GM12878 (cell line): Measurements from ENCODE around the gene MGMT. TPM values are rescaled to one million over a fixed set of nuclear protein-coding genes. Genes with fewer than 3 reads are reported as not detected.

Source experiments
- ATAC-seq: fragments of 200-7000 bp; cut with Tn5 transposase; 3 replicates; pipeline ENCODE4 v1.9.1; 2020; ENCODE audit warnings: mild to moderate bottlenecking, moderate library complexity
- BruUV-seq: library from RNA; stranded (reverse); fragments of 400-500 nt; replicated peaks from 2 replicates; lab custom pipeline; 2021; lab: Mats Ljungman, UMichigan
- CTCF ChIA-PET: fragments of 300-600 bp; sonication (Branson Sonifier 250); formaldehyde crosslinking; extraction: SDS; loops from one replicate; lab custom pipeline; 2021; ENCODE audit warnings: inconsistent platforms; lab: Yijun Ruan, JAX
- POLR2A ChIA-PET: fragments of 350-600 bp; formaldehyde crosslinking; extraction: SDS; loops from one replicate; lab custom pipeline; 2021; ENCODE audit warnings: inconsistent platforms; lab: Charles Lee
- RAD21 ChIA-PET: fragments of 300-600 bp; sonication (Branson Sonifier 250); formaldehyde crosslinking; loops from one replicate; lab custom pipeline; 2023; ENCODE audit warnings: antibody characterized with exemption; ENCODE audit not compliant: unreplicated experiment; lab: Charles Lee
- SMC1A ChIA-PET: fragments of 300-600 bp; sonication (Branson Sonifier 250); formaldehyde crosslinking; loops from one replicate; lab custom pipeline; 2023; ENCODE audit not compliant: unreplicated experiment, uncharacterized antibody; lab: Charles Lee
- DNase-seq: peaks from one replicate; pipeline ENCODE4 v3.0.0-alpha.2; 2011; ENCODE audit warnings: low read depth, low spot score
- FAIRE-seq: peaks from 3 replicates; lab custom pipeline; 2011; peaks lifted over from hg19 to GRCh38; lab: Jason Lieb, UNC
- H2AFZ ChIP-seq: 2 replicates; pipeline ENCODE4 v1.6.0; 2011; ENCODE audit warnings: low read depth, low read length, control low read depth; ENCODE audit not compliant: control insufficient read depth
- H3K27ac ChIP-seq: 2 replicates; pipeline ENCODE4 v1.5.1; 2011; ENCODE audit warnings: control low read depth; ENCODE audit not compliant: control insufficient read depth, insufficient read depth
- H3K27me3 ChIP-seq, 2 experiments: replicated peaks in 1 of 2; 2 replicates each; pipeline versions ENCODE4 v1.6.0 to v1.6.1; 2011; ENCODE audit warnings: low read length in 1 of 2; ENCODE audit not compliant: control insufficient read depth in 2 of 2, insufficient read depth in 2 of 2
- H3K36me3 ChIP-seq, 2 experiments: 2 replicates each; pipeline ENCODE4 v1.5.1; 2011; ENCODE audit warnings: low read length in 1 of 2; ENCODE audit not compliant: control insufficient read depth in 2 of 2, insufficient read depth in 2 of 2
- H3K4me1 ChIP-seq: 2 replicates; pipeline ENCODE4 v1.6.1; 2011; ENCODE audit warnings: mild to moderate bottlenecking, low read length, moderate library complexity, mixed read lengths; ENCODE audit not compliant: control insufficient read depth, insufficient read depth
- H3K4me2 ChIP-seq: 2 replicates; pipeline ENCODE4 v1.6.0; 2011; ENCODE audit warnings: control low read depth; ENCODE audit not compliant: control insufficient read depth, insufficient read depth
- H3K4me3 ChIP-seq: fragments of 200-600 bp; sonication (generic); 2 replicates; pipeline ENCODE4 v1.5.1; 2016
- H3K79me2 ChIP-seq: 2 replicates; pipeline ENCODE4 v1.6.0; 2011; ENCODE audit warnings: low read length; ENCODE audit not compliant: control insufficient read depth, insufficient read depth
- H3K9ac ChIP-seq: 2 replicates; pipeline ENCODE4 v1.8.0; 2011; ENCODE audit warnings: low read length, control low read depth, mixed read lengths; ENCODE audit not compliant: control insufficient read depth, insufficient read depth
- H3K9me3 ChIP-seq: replicated peaks from 3 replicates; pipeline ENCODE4 v1.5.1; 2011; ENCODE audit warnings: mild to moderate bottlenecking, low read length; ENCODE audit not compliant: control insufficient read depth, insufficient read depth
- H4K20me1 ChIP-seq: 2 replicates; pipeline ENCODE4 v1.6.0; 2011; ENCODE audit not compliant: control insufficient read depth, insufficient read depth
- BACH1 ChIP-seq: fragments of 450-650 bp; IDR thresholded peaks from 2 replicates; pipeline ENCODE4 v1.6.1; 2017; ENCODE audit warnings: mild to moderate bottlenecking, borderline replicate concordance
- BRCA1 ChIP-seq: IDR thresholded peaks from 2 replicates; pipeline ENCODE4 v1.6.1; 2011; ENCODE audit warnings: low read depth, low read length, improper control_type of control experiment
- CHD2 ChIP-seq: IDR thresholded peaks from 2 replicates; pipeline ENCODE4 v1.6.1; 2011; ENCODE audit warnings: low read depth, low read length, improper control_type of control experiment, borderline replicate concordance
- EGR1 ChIP-seq, 2 experiments: IDR thresholded peaks; 1 replicate in 1 of 2; 2 replicates in 1 of 2; pipeline ENCODE4 v1.6.1; 2011 to 2012; ENCODE audit warnings: low read depth in 2 of 2, low read length in 2 of 2, borderline replicate concordance in 1 of 2, mild to moderate bottlenecking in 1 of 2, moderate library complexity in 1 of 2
- HDGF ChIP-seq: fragments of 450-650 bp; IDR thresholded peaks from 2 replicates; pipeline ENCODE4 v1.6.1; 2016; ENCODE audit warnings: antibody characterized with exemption
- NFYB ChIP-seq: IDR thresholded peaks from 2 replicates; pipeline ENCODE4 v1.6.1; 2011; ENCODE audit warnings: low read depth, mild to moderate bottlenecking, low read length, improper control_type of control experiment, moderate library complexity; ENCODE audit not compliant: insufficient read depth
- NR2C1 ChIP-seq: fragments of 450-650 bp; IDR thresholded peaks from 2 replicates; pipeline ENCODE4 v1.6.1; 2017; ENCODE audit warnings: antibody characterized with exemption, mild to moderate bottlenecking, moderate library complexity
- ZBTB4 ChIP-seq: fragments of 450-650 bp; formaldehyde crosslinking; IDR thresholded peaks from 2 replicates; pipeline ENCODE4 v1.4.0; 2022; ENCODE audit warnings: mild to moderate bottlenecking, moderate library complexity
- WGBS: methylation state at CpG from one replicate; pipeline ENCODE4 v1.1.6; 2016; ENCODE audit warnings: low lambda C conversion rate; ENCODE audit not compliant: insufficient replicate concordance, insufficient coverage; ENCODE audit errors: missing lambda C conversion rate; 5-methylcytosine and 5-hydroxymethylcytosine counted together
- in situ Hi-C: fragments of 300-500 bp; cut with MboI; formaldehyde crosslinking; loops from 9 replicates; pipeline ENCODE4 v1.14.3; 2018; ENCODE audit warnings: mixed read lengths
- intact Hi-C: fragments of 100-400 bp; cut with micrococcal nuclease; formaldehyde crosslinking; loops from one replicate; pipeline ENCODE4 v1.14.2; 2022; ENCODE audit not compliant: unreplicated experiment
- polyA plus RNA-seq, 11 experiments: library from polyadenylated mRNA; depleted of rRNA in 4 of 11; unstranded in 6 of 11; stranded (reverse) in 5 of 11; fragments of >200 nt; fragmentation: Nextera tagmentation in 4 of 11; fragmentation: Illumina TruSeq in 1 of 11; extraction: Ambion mirVana in 4 of 11; extraction: Trizol in 1 of 11; gene quantifications; 1 replicate in 1 of 11; 2 replicates in 10 of 11; pipeline versions ENCODE4 v1.2.1 to v1.2.3, GENCODE V29; 2011 to 2016; ENCODE audit warnings: inconsistent platforms in 2 of 11, missing spikeins in 2 of 11, low read depth in 1 of 11
- total RNA-seq, 4 experiments: library from RNA; depleted of rRNA in 3 of 4; stranded (reverse); fragments of >200 nt in 3 of 4; fragmentation: Illumina TruSeq in 1 of 4; extraction: Trizol in 1 of 4; gene quantifications; 2 replicates each; pipeline versions ENCODE4 v1.2.1 to v1.2.3, GENCODE V29; 2013 to 2021

Gene MGMT
- total and polyA plus RNA-seq, 10 of the 15 experiments (the other 5 are each of a cell fraction or from before 2014, with no cell fraction given) = 0.16 to 24.2 (median 13.3) TPM

- Histone ChIP-seq H4K20me1 (no peaks in the 10 kb centered on the region), H3K79me2 (no peaks in the 10 kb centered on the region), H3K4me1 (no peaks in the 10 kb centered on the region), H3K27ac (no peak overlapping the region), H3K4me2 (no peak overlapping the region), H2AFZ (no peak overlapping the region), H3K27me3 (no peaks in the 10 kb centered on the region), H3K4me3 (no peak overlapping the region), H3K9me3 (peaks cover 15% of the 10 kb centered on the region), H3K36me3 (no peaks in the 10 kb centered on the region), H3K9ac (no peak overlapping the region)
- DNase-seq (no peak), FAIRE-seq (no peak), ATAC-seq (no peak)
- ChIA-PET RAD21 (no interaction called here), POLR2A (no interaction called here), SMC1A (no interaction called here), CTCF (no interaction called here)
- intact Hi-C loops = no loop called here
- in situ Hi-C loops = no loop called here
- WGBS = 93% methylated on average over 6 of the region's 6 CpGs
- TF ChIP-seq HDGF (no peak), BACH1 (no peak), EGR1 (IDR thresholded peaks at IDR 0.05; ENCODE audit: borderline replicate concordance in 1 of 2, low read depth in 2 of 2, low read length in 2 of 2) (no peak), BRCA1 (no peak), CHD2 (no peak), ZBTB4 (CRISPR knock-in tag) (no peak), NFYB (no peak), NR2C1 (no peak)
- BruUV-seq = no TSS peak
These were observed 28.2 kb downstream of the MGMT start for GRCh38 chr10:129495256-129495655.
